ENCODE data around the gene TEX11.
A peak's percentile ranks its signal among the peaks of the same experiment; 100 is the strongest.

The TEX11 gene

GRCh38 chrX:70497026-70497425, 411.5 kb downstream of the TEX11 start:
- no peak for DNase-seq (ENCODE audit: low read depth)

GRCh38 chrX:70496491-70496890, 412.0 kb downstream of the TEX11 start:
- no peak for DNase-seq (ENCODE audit: low read depth)

GRCh38 chrX:70494441-70494840, 414.1 kb downstream of the TEX11 start:
- no peak for DNase-seq (ENCODE audit: low read depth)

- DNase-seq (ENCODE audit: low read depth), result no peak
Observed at GRCh38 chrX:70488856-70489255, 419.7 kb downstream of the TEX11 start.

GRCh38 chrX:70485466-70485865, 423.0 kb downstream of the TEX11 start:
- DNase-seq (ENCODE audit: low read depth), result no peak

- DNase-seq (ENCODE audit: low read depth), result no peak
Observed at GRCh38 chrX:70482300-70482699, 426.2 kb downstream of the TEX11 start.

- peak; percentile 59 for DNase-seq (ENCODE audit: low read depth)
Observed at GRCh38 chrX:70481471-70482270, 426.8 kb downstream of the TEX11 start.

- peak; percentile 24 for DNase-seq (ENCODE audit: low read depth)
Observed at GRCh38 chrX:70480660-70481018, 427.9 kb downstream of the TEX11 start.

GRCh38 chrX:70479922-70480659, 428.4 kb downstream of the TEX11 start:
- peak; percentile 34 for DNase-seq (ENCODE audit: low read depth)

- peak; percentile 77 for DNase-seq (ENCODE audit: low read depth)
Observed at GRCh38 chrX:70479247-70479921, 429.1 kb downstream of the TEX11 start.
